ENCODE results near the gene TMBIM4.
A peak's percentile ranks its signal among the peaks of the same experiment; 100 is the strongest.
"Not testable (repeated sequence)": the region's sequence is repeated elsewhere in the genome, so short reads cannot be mapped to it uniquely, and the experiment has no call there.

TMBIM4 gene, protein sequence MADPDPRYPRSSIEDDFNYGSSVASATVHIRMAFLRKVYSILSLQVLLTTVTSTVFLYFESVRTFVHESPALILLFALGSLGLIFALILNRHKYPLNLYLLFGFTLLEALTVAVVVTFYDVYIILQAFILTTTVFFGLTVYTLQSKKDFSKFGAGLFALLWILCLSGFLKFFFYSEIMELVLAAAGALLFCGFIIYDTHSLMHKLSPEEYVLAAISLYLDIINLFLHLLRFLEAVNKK

GRCh38 chr12:66169221-66170170 is at the start of gene TMBIM4:
Gene TMBIM4, minus strand, starts transcription at chr12:66169996. Its CDS starts 45 bp downstream, at chr12:66169951.
- peak; percentile 95 for DNase-seq

DNA sequence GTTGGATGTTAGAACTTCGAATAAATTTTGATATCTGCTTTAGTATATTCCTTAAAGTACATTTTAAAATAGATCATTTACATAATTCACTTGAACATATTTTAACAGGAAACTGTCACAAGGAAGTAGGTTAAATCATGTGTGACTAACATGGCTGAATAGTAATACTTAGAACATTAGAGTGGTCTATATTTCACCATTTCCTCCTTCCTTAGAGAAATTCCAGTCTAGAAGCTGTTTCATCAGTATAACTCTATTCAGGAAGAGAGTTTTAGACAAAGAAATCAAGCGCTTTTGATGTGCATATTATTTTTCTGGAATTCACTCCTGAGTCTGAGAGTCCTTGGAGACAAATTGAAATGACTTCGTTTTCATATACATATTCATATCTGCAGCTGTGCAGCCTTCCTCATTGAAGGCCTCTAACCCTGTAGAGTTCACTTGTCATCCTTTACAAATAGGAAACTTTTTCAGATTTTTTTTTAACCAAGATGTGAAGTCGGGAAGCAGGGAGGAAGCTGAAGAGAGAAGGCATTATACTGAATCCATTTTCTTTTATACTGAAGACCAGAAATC is 47.6 kb upstream of the TMBIM4 start:
- DNase-seq = no peak

GRCh38 chr12:66213011-66213410 is 43.2 kb upstream of the TMBIM4 start:
- DNase-seq = not testable (repeated sequence)

DNA sequence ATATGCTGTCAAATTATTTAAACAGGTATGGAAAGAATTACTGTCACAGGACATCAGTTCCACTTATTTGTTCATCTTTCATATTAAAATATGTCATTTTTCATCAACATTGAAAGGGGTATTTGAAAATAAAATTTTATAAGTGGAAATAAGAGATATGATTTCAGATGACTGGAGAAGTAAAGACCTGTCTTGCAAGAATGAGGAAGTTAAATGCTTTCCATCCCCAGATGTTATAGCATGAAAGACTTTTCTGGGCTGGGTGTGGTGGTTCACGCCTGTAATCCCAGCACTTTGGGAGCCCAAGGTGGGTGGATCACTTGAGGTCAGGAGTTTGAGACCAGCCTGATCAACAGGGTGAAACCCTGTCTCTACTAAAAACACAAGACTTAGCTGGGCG is 41.8 kb upstream of the TMBIM4 start:
- not testable (repeated sequence) for DNase-seq

GRCh38 chr12:66210840-66211239 is 41.0 kb upstream of the TMBIM4 start:
- no peak for DNase-seq

GRCh38 chr12:66206141-66206540 is 36.3 kb upstream of the TMBIM4 start:
- DNase-seq = no peak

DNA sequence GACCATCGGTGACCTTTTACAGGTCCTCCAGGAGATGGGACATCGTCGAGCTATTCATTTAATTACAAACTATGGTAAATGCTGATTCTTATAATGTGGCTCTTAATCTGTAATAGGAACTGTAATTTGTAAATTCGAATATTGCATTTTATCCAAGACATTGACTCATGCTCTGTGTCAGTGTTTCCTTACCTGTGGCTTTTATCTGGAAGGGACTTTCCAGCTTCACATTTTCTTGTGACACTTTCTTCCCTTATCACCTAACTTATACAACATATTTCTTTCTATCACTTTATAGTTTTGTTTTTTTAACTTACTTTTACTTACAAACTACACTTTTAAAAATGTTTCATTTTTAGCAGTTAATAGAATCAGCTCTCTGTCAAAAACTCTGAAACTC is 34.0 kb upstream of the TMBIM4 start:
- DNase-seq = no peak

DNA sequence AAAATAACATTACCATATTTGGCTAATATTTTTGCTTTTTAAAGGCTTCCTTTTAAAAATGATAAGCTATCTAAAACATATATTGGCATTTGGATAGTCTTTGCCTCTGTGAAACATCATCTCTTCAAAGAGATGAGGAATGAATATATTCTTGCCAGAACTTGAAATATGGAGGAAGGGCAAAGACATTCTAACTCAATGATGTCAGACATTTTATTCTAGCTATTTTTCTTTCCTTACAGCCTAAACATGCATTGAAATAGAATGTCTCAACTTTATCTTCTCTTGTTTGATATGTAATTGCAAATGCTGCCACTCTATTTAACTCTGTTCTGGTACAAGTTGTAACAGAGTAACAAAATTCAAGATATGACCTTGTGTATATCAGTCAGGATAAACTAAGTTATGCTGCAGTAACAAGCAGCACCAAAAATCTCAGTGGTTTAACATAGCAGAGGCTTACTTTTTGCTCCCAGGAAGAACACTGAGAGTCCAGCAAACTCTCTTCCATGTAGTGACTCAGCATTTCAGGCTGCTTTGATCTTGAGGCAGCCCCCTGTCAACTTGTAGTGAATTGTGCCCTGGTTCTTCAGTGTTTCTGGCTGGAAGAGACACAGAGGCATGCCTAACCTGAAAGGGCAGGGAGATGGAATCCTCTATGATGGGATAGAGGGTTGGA is 30.2 kb upstream of the TMBIM4 start:
- no peak for DNase-seq

DNA sequence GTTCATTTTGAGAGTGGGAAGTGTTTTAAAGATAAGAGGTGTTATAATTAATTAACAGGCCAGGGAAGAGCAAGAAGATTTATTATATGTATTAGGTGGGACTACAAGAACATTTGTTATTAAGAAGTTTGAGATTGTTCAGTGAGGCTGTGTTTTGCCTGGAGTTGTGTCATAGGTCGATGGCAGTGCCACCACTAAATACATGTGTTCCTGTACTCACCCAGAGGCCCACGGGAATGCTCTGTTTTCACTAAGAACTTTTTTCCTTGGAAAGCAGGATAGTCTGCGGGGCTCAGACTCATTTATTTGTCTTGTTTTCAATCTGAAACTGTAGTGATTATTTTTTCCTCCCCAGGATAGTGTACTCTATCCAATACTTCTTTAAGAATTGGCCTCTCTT is 29.3 kb upstream of the TMBIM4 start:
- no peak for DNase-seq

DNA sequence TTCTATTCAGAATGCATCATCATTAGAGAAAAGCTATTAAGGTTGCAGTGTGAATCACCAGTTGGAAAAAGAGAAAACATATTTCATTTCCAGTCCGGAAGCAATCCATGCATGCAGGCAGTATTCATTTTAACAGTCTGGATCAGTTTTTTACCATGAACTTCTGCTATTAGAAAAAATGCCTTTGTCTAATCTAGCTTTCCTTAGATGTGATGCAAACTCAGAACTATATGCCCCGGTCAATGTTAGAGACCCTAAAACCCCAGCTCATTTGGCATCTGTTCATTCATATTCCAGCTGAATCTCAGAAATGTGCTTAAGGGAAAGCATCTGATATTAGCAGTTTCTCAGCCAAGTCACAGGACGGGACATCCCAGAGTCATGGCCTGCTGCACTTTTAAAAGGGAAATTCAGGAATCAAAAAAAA is 27.7 kb upstream of the TMBIM4 start:
- no peak for DNase-seq

- DNase-seq = no peak
These were observed 27.0 kb upstream of the TMBIM4 start for GRCh38 chr12:66196806-66197205.

GRCh38 chr12:66195242-66195641 is 25.4 kb upstream of the TMBIM4 start:
- DNase-seq = no peak

GRCh38 chr12:66194122-66194521 is 24.3 kb upstream of the TMBIM4 start:
- DNase-seq = no peak

- DNase-seq = no peak
These were observed 21.8 kb upstream of the TMBIM4 start for GRCh38 chr12:66191547-66192126.

- DNase-seq = no peak
These were observed 20.9 kb upstream of the TMBIM4 start for GRCh38 chr12:66190519-66191370.

- DNase-seq = no peak
These were observed 20.1 kb upstream of the TMBIM4 start for GRCh38 chr12:66189889-66190288.

DNA sequence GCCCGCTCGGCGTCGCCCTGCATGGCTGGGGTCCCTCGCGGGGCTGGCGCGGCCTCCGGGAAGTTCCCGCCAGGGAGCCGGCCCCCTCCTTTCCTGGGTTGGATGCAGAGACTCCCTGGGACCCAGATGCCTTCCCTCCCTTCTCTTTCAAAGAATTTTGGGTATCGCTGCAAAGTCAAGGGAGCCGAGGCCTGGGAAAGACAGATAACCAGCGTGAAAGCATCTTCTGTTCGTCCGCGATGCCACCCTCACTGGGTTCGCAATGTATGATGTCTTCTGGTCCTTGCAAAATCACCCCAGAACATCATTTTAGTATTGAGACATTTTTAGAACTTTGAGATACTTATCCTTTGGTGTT is 19.7 kb upstream of the TMBIM4 start:
- no peak for DNase-seq

DNA sequence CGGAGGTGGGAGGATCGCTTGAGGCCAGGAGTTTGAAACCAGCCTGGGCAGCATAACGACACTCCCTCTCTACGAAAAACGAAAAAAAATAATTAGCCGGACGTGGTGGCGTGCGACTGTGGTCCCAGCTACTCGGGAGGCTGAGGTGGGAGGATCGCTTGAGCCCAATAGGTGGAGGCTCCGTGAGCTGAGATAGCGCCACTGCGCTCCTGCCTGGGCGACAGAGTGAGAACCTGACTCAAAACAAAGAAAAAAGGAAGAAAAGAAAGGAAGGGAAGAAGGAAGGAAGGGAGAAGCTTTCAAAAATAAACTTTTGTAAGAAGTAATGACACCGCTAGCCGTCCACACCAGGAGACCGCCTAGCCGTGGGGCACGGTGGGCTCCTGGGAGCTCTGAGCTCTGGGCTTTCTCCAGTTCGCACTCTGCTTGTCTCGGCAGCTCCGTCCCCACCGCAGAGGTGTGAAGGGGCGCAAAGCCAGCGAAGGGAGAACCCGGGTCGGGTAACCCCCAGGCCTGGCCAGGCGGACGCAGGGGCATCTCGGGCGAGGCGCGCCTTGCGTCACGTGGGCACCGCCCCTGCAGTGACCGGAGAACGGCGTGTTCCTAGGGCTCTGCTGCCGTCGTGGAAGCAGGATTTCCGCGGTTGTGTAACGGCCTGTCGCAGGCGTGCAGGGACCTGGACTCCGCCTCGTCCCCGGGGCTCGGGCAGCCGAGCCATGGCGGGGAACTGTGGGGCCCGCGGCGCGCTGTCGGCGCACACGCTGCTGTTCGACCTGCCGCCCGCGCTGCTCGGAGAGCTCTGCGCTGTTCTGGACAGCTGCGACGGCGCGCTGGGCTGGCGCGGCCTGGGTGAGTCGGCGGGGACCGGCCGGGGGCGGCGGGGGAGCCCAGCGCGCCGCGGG is 19.0 kb upstream of the TMBIM4 start, which contains the start of gene IRAK3:
Gene IRAK3 (plus strand): TSS at position 631 of the 902 bp plus-strand sequence. CDS start 86 bp downstream, at position 717.
- DNase-seq = peak; percentile 9

GRCh38 chr12:66187821-66188220 is 18.0 kb upstream of the TMBIM4 start:
- no peak for DNase-seq

DNA sequence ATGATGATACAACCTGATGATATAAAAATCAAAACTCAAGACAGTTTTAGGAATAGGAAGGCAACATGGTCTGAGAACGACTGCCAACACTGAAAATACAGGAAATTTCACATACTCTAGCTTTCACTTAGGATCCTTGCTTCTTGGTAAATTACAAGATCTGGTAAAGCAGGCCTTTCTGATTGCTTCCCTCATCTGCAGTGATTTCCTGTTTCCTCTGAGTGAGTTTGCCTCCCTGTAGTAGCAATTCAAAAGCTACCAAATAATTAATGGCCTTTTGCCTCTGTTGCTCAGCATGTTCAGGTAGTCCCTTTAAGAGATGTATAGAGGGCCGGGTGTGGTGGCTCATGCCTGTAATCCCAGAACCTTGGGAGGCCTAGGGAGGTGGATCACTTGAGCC is 17.2 kb upstream of the TMBIM4 start:
- no peak for DNase-seq

DNA sequence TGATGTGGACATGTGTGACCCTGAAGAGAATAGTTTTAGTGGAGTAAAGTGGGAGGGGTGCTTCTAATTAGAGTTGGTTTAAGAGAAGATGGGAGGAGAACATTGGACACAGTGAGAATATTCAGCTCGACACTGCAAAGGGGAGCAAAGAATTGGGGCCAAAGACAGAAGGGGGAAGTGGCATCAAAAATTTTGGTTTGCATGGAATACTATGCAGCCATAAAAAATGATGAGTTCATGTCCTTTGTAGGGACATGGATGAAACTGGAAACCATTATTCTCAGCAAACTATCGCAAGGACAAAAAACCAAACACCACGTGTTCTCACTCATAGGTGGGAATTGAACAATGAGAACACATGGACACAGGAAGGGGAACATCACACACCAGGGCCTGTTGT is 15.0 kb upstream of the TMBIM4 start:
- DNase-seq = not testable (repeated sequence)

Data from NCI-H146 (cell line).